Measurements from ENCODE around the gene CPT1B.

DNA sequence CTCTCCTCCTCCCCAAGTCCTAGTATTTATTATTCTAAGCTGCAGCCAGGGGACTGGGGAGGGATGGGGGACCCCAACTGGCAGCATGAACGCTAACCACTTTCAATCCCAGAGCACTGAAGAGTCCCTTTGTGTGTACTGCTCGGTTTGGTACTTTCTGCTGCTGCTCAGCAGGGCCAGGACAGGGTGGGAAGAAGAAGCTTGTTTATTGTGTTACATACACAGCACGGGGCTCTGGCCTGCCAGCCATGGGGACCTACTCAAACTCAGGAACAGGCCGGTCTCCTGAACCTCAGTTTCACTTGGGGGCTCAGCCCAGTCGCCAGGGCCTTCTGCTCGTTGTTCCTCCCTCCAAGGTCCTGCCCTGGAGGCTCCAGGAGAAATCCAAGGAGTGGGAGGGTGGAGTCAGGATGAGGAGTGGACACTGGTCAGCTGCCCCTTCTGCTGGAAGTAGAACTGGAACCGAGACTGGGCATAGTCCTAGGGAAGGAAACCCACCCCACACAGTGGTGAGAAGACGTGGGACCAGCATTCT is 616 bp upstream of the CPT1B start:
- no peak for TF ChIP-seq EP300 (IDR thresholded peaks at IDR 0.05)
- TF ChIP-seq CTCF (IDR thresholded peaks at IDR 0.05): no peak
